Activated T-cell treated with anti-CD3 and anti-CD28 coated beads, Interleukin-2, amount 50 U/mL, for 4 hours (primary cell): ENCODE data around the gene CERS1. TPM values are rescaled to one million over a fixed set of nuclear protein-coding genes. Genes with fewer than 3 reads are reported as not detected.

Experiments used
- ATAC-seq, 2 donors: fragments of 200-7000 bp; cut with Tn5 transposase; one replicate each; pipeline ENCODE4 v1.10.0; 2021
- DNase-seq: peaks from one replicate; pipeline ENCODE4 v3.0.0-alpha.2; 2020
- H3K27me3 Mint-ChIP-seq: one replicate; pipeline ENCODE4 v1.8.0; 2021; ENCODE audit warnings: low read depth, mixed read lengths
- H3K36me3 Mint-ChIP-seq: one replicate; pipeline ENCODE4 v1.8.0; 2022; ENCODE audit warnings: mixed read lengths; ENCODE audit not compliant: insufficient read depth
- H3K4me1 Mint-ChIP-seq: one replicate; pipeline ENCODE4 v1.8.0; 2021; ENCODE audit warnings: low read depth, mixed read lengths
- H3K4me3 Mint-ChIP-seq: one replicate; pipeline ENCODE4 v1.8.0; 2021; ENCODE audit warnings: mild to moderate bottlenecking, moderate library complexity, mixed read lengths
- H3K9me3 Mint-ChIP-seq: one replicate; pipeline ENCODE4 v1.8.0; 2021; ENCODE audit warnings: mixed read lengths
- total RNA-seq, 3 donors: library from RNA; stranded (reverse); gene quantifications; one replicate each; pipeline ENCODE4 v1.2.1, GENCODE V29; 2021

CERS1 gene
- under 1 TPM in 1 of 3 donors, not detected in 2; 0.13 TPM for total RNA-seq

GRCh38 chr19:18895824-18896341 lies at the start of gene CERS1:
TSS of gene CERS1 (minus strand) at chr19:18896158. CDS start at chr19:18896072, 86 bp downstream.
- ATAC-seq: peak; percentile 51 to 61

DNA sequence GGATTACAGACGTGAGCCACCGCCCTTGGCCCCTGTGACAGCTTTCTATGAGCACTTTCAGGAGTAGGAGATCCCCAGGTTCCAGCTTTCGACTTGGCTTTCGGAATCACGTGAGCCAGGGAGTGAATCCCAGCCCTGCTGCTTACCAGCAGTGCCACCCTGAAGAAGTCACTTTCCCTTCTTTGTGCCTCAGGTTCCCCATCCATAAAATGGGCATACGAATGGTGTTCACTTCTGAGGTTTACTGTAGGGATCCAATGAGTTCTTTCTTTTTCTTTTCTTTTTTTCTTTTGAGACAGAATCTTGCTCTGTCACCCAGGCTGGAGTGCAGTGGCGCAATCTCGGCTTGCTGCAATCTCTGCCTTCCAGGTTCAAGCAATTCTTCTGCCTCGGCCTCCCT lies 49.3 kb upstream of the CERS1 start:
- peaks cover 25% of the 10 kb centered on the region for H3K27me3 Mint-ChIP-seq
- peaks cover 10% of the 10 kb centered on the region for H3K4me1 Mint-ChIP-seq
- no peak overlapping the region for H3K4me3 Mint-ChIP-seq
- H3K36me3 Mint-ChIP-seq: no peaks in the 10 kb centered on the region
- H3K9me3 Mint-ChIP-seq: no peaks in the 10 kb centered on the region
- ATAC-seq (no peak), DNase-seq (no peak)

More at GRCh38 chr19:18895824-18896341, at the start of gene CERS1:
- no peaks in the 10 kb centered on the region for H3K9me3 Mint-ChIP-seq
- peak within 1 kb of the TSS; percentile 71 for H3K4me3 Mint-ChIP-seq
- peaks cover 4% of the 10 kb centered on the region for H3K36me3 Mint-ChIP-seq
- DNase-seq: no peak
- H3K4me1 Mint-ChIP-seq: peaks cover 9% of the 10 kb centered on the region
- peaks cover 27% of the 10 kb centered on the region for H3K27me3 Mint-ChIP-seq

DNA sequence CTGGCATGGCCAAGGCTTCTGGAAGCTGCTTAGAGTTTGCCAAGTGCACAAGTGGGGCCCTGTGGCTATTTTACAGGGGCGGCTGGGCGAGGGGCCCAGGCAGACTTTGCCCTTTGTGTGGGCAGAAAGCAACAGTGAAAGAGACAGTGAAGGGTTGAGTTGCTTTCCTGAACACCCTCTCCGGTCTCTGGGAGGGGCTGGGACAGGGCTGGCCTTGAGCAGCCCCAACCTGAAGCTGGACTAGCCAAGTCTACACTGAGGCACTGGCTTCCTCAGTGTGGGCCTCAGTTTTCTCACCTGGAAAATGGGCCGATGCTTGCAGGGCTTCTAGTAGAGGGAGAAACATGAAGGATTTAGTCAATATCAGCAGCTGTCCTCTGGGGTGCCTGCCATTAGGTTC lies 47.5 kb upstream of the CERS1 start:
- Mint-ChIP-seq H3K9me3 (no peaks in the 10 kb centered on the region), H3K27me3 (peaks cover 35% of the 10 kb centered on the region), H3K4me1 (peaks cover 17% of the 10 kb centered on the region), H3K36me3 (no peaks in the 10 kb centered on the region), H3K4me3 (no peak overlapping the region)
- DNase-seq: no peak
- ATAC-seq: no peak

DNA sequence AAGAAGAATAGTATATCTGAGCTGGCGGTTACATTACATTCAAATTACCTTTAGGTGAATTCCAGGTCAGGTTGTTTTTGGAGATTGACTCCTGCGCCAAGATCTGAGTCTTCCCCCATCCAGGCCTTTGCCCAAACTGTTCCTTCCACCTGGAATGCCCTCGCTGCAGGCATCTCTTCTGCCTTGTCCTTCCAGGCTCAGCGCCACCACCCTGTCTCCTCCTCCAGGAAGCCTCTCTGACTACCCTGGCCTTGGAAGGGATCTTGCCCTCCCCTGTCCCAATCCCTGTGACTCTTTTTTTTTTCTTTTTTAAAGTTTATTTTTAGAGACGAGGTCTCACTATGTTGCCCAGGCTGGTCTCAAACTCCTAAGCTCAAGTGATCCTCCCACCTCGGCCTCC lies 46.7 kb upstream of the CERS1 start:
- DNase-seq (no peak), ATAC-seq (no peak)
- Mint-ChIP-seq H3K36me3 (no peaks in the 10 kb centered on the region), H3K27me3 (peaks cover 43% of the 10 kb centered on the region), H3K4me1 (peaks cover 17% of the 10 kb centered on the region), H3K4me3 (no peak overlapping the region), H3K9me3 (no peaks in the 10 kb centered on the region)

DNA sequence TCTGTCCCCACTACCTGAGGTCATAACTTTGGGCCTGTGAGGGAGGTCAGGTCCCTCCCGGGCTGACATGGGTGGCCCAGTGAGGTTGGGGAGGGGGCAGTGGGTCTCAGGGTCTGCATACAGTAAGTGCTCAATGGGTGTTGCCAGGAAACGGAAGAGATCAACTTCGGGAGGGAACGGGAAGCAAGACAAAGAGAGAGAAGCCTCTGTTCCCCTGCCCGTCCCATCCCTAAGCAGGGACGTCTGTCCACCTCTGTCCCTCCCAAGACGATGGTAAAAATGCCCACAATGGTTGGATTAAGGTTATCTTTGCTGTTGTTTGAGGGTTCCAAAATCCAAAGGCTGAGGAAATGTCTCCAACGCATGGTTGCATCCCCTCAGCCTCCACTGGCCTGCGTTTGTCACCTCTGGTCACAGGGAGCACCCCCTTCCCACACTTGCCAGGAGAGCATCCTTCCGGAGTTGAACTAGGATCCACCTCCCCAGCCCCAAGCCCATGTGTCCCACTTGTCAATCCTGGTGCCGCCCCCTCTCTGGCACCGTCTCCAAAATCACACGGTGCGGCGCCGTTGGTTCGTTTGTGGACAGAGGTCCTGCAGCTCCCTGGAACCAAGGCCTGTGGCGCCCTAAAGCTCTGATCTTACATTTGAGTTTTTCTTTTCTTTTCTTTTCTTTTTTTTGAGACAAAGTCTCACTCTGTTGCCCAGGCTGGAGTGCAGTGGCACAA lies 45.8 kb upstream of the CERS1 start:
- Mint-ChIP-seq H3K9me3 (no peaks in the 10 kb centered on the region), H3K4me1 (peaks cover 14% of the 10 kb centered on the region), H3K4me3 (peak overlapping the region; percentile 21), H3K27me3 (peaks cover 44% of the 10 kb centered on the region), H3K36me3 (no peaks in the 10 kb centered on the region)
- DNase-seq (no peak), ATAC-seq (no peak)

- DNase-seq: peak; percentile 78
- no peaks in the 10 kb centered on the region for H3K9me3 Mint-ChIP-seq
- peak; percentile 89 to 90 for ATAC-seq
- H3K36me3 Mint-ChIP-seq: no peaks in the 10 kb centered on the region
- H3K27me3 Mint-ChIP-seq: peaks cover 40% of the 10 kb centered on the region
- H3K4me3 Mint-ChIP-seq: peak within 1 kb of the TSS; percentile 67
- peaks cover 12% of the 10 kb centered on the region for H3K4me1 Mint-ChIP-seq
Observed at GRCh38 chr19:18940769-18941627, 45.0 kb upstream of the CERS1 start, which contains the start of gene HOMER3. TSS of gene HOMER3 (minus strand) at chr19:18941217. CDS start at chr19:18938982, 2,235 bp downstream.

GRCh38 chr19:18939922-18940768 lies 44.2 kb upstream of the CERS1 start:
- DNase-seq: no peak
- H3K4me3 Mint-ChIP-seq: peak overlapping the region; percentile 67
- H3K36me3 Mint-ChIP-seq: no peaks in the 10 kb centered on the region

GRCh38 chr19:18939163-18939562 lies 43.2 kb upstream of the CERS1 start:
- Mint-ChIP-seq H3K27me3 (peaks cover 45% of the 10 kb centered on the region), H3K4me1 (peaks cover 12% of the 10 kb centered on the region), H3K9me3 (no peaks in the 10 kb centered on the region), H3K4me3 (no peak overlapping the region), H3K36me3 (no peaks in the 10 kb centered on the region)
- DNase-seq (no peak), ATAC-seq (no peak)

More at GRCh38 chr19:18939922-18940768, 44.2 kb upstream of the CERS1 start:
- H3K27me3 Mint-ChIP-seq: peaks cover 40% of the 10 kb centered on the region
- peak; percentile 16 to 32 for ATAC-seq
- H3K4me1 Mint-ChIP-seq: peaks cover 12% of the 10 kb centered on the region
- H3K9me3 Mint-ChIP-seq: no peaks in the 10 kb centered on the region

DNA sequence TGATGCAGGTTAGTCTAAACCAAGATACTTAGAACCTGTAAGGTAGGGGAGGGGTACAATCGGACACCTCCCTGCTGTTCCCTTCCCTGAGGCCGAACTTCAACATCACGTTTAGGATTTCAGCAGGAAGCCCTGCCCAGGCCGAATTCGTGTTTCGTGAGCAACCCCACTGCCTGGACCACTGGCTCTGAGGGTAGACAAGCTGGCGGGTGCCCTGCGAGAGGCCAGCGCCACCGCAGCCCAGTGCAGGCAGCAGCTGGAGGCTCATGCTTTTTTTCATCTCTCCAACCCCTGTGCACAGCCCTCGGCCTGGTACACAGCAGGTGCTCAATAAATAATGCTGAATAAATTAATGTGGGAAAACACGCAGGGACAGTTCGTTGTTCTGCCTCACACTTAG lies 37.3 kb upstream of the CERS1 start:
- DNase-seq (no peak), ATAC-seq (no peak)
- H3K27me3 Mint-ChIP-seq: peaks cover 23% of the 10 kb centered on the region
- no peak overlapping the region for H3K4me3 Mint-ChIP-seq
- no peaks in the 10 kb centered on the region for H3K9me3 Mint-ChIP-seq
- H3K36me3 Mint-ChIP-seq: no peaks in the 10 kb centered on the region
- peaks cover 7% of the 10 kb centered on the region for H3K4me1 Mint-ChIP-seq

DNA sequence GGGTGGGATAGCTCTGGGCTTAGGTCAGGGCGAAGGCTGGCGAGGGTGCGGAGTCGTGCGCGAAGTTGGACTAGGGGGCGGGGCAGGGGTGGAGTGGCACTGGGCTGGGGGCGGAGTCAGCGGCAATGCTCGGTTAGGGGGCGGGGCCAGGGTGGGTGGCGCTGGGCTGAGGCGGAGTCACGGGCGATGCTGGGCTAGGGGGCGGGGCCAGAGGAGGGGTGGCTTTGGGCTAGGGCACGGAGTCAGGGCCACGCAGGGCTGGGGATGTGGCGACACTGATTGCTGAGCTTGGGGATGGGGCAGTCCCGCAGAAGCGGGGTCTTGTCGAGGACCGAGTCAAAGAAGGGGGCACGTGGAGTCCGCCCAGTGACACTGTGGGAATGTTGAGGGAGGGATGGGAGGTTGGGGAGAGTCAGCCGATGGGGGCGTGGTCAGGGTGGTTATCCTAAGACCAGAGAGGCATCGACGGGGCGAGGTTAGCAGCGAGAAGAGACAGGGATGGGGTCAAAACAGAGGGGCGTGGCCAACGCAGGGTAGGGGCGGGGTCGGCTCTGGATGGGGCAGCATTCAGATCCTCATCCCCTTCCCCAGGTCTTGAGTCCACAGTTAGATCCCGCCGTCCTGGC lies 36.4 kb upstream of the CERS1 start:
- DNase-seq (peak; percentile 81), ATAC-seq (peak; percentile 92 to 94)
- Mint-ChIP-seq H3K9me3 (no peaks in the 10 kb centered on the region), H3K27me3 (peaks cover 14% of the 10 kb centered on the region), H3K36me3 (no peaks in the 10 kb centered on the region), H3K4me3 (peak overlapping the region; percentile 67), H3K4me1 (peaks cover 7% of the 10 kb centered on the region)

GRCh38 chr19:18931316-18932162 lies 35.6 kb upstream of the CERS1 start:
- Mint-ChIP-seq H3K27me3 (peaks cover 14% of the 10 kb centered on the region), H3K9me3 (no peaks in the 10 kb centered on the region)

GRCh38 chr19:18929311-18929710 lies 33.4 kb upstream of the CERS1 start:
- ATAC-seq: no peak
- peaks cover 11% of the 10 kb centered on the region for H3K27me3 Mint-ChIP-seq
- no peak overlapping the region for H3K4me3 Mint-ChIP-seq
- peaks cover 7% of the 10 kb centered on the region for H3K4me1 Mint-ChIP-seq
- DNase-seq: no peak
- no peaks in the 10 kb centered on the region for H3K9me3 Mint-ChIP-seq
- H3K36me3 Mint-ChIP-seq: peaks cover 11% of the 10 kb centered on the region

More at GRCh38 chr19:18931316-18932162, 35.6 kb upstream of the CERS1 start:
- Mint-ChIP-seq H3K4me3 (no peak overlapping the region), H3K4me1 (peaks cover 7% of the 10 kb centered on the region), H3K36me3 (no peaks in the 10 kb centered on the region)
- ATAC-seq (no peak), DNase-seq (no peak)
